Hematopoietic multipotent progenitor cell (in vitro differentiated cells): Measurements from ENCODE around the gene TEP1. TPM values are rescaled to one million over a fixed set of nuclear protein-coding genes. Genes with fewer than 3 reads are reported as not detected.
"Not testable (repeated sequence)": the region's sequence is repeated elsewhere in the genome, so short reads cannot be mapped to it uniquely, and the experiment has no call there.

Experiments used
- DNase-seq, 3 donors: peaks; one replicate each; pipeline ENCODE4 v3.0.0-alpha.2; 2011 to 2015; ENCODE audit warnings: low read depth in 2 of 3, low spot score in 2 of 3
- total RNA-seq: library from RNA; depleted of rRNA; stranded (reverse); fragments of >200 nt; gene quantifications from one replicate; pipeline ENCODE4 v1.2.3, GENCODE V29; 2012

Gene TEP1
- total RNA-seq, result 27.5 TPM

GRCh38 chr14:20412876-20413743 is at the start of gene TEP1:
TSS of gene TEP1 (minus strand) at chr14:20413501. CDS start at chr14:20408439, 5,062 bp downstream.
- DNase-seq, result peak; percentile 36 to 63 (median 62)

- DNase-seq, result peak; percentile 95 to 100 (median 100)
These were observed 48.2 kb upstream of the TEP1 start, which contains the start of gene PIP4P1 for GRCh38 chr14:20461225-20462141. TSS of gene PIP4P1 (minus strand) at chr14:20461434. CDS start at chr14:20461325, 109 bp downstream.

GRCh38 chr14:20460458-20461224 is 47.3 kb upstream of the TEP1 start:
- DNase-seq, result peak in 2 of 3 donors; percentile 43 to 60

- no peak for DNase-seq
These were observed 44.9 kb upstream of the TEP1 start for GRCh38 chr14:20458031-20458789.

- DNase-seq, result no peak
These were observed 43.7 kb upstream of the TEP1 start for GRCh38 chr14:20456971-20457370.

- DNase-seq, result no peak
These were observed 42.3 kb upstream of the TEP1 start for GRCh38 chr14:20455355-20456300.

GRCh38 chr14:20454516-20455354 is 41.4 kb upstream of the TEP1 start, which contains the start of the genes APEX1 and OSGEP:
TSS of gene APEX1 (plus strand) at chr14:20455226. CDS start at chr14:20455646, 420 bp downstream.
TSS of gene OSGEP (minus strand) at chr14:20454812. CDS start at chr14:20454683, 129 bp downstream.
- DNase-seq, result peak; percentile 94 to 100 (median 99)

GRCh38 chr14:20452831-20453230 is 39.5 kb upstream of the TEP1 start:
- not testable (repeated sequence) for DNase-seq

GRCh38 chr14:20446889-20447288 is 33.6 kb upstream of the TEP1 start:
- DNase-seq, result no peak

GRCh38 chr14:20443650-20444049 is 30.3 kb upstream of the TEP1 start:
- not testable (repeated sequence) for DNase-seq

- DNase-seq, result no peak
These were observed 28.2 kb upstream of the TEP1 start for GRCh38 chr14:20441461-20441860.

GRCh38 chr14:20440882-20441281 is 27.6 kb upstream of the TEP1 start:
- peak in 1 of 3 donors; percentile 41 for DNase-seq

GRCh38 chr14:20440465-20440864 is 27.2 kb upstream of the TEP1 start:
- DNase-seq, result no peak

- DNase-seq, result no peak
These were observed 25.4 kb upstream of the TEP1 start for GRCh38 chr14:20438664-20439063.

- DNase-seq, result no peak
These were observed 23.1 kb upstream of the TEP1 start for GRCh38 chr14:20436363-20436755.

- DNase-seq, result no peak
These were observed 22.5 kb upstream of the TEP1 start, which contains the start of gene KLHL33 for GRCh38 chr14:20435582-20436362. TSS of gene KLHL33 (minus strand) at chr14:20436166. CDS start at chr14:20435811, 355 bp downstream.
